ENCODE results near the gene KRT81. TPM values are rescaled to one million over a fixed set of nuclear protein-coding genes. Genes with fewer than 3 reads are reported as not detected.

The KRT81 gene
- total and polyA plus RNA-seq, 2 donors (not counting 1 experiment from before 2014, with no cell fraction given) = not detected

GRCh38 chr12:52312086-52312485, 20.8 kb upstream of the KRT81 start:
- Histone ChIP-seq H3K4me1 (ENCODE audit: control insufficient read depth, extremely low read depth, insufficient read depth, low read length) (no peaks in the 10 kb centered on the region), H3K4me3 (replicated peaks in 1 of 4; ENCODE audit: control extremely low read depth in 1 of 4, insufficient read depth in 1 of 4, low read depth in 3 of 4, low read length in 4 of 4) (no peak overlapping the region), H3K4me2 (ENCODE audit: extremely low read depth, insufficient read depth, low read length) (no peak overlapping the region), H2AFZ (ENCODE audit: low read length) (no peak overlapping the region), H3K9me3 (ENCODE audit: control insufficient read depth, insufficient read depth, low read depth, low read length) (no peaks in the 10 kb centered on the region), H3K36me3 (ENCODE audit: control insufficient read depth, insufficient read depth, low read length) (no peaks in the 10 kb centered on the region), H3K27me3 (ENCODE audit: control insufficient read depth, insufficient read depth, low read length) (peaks cover 56% of the 10 kb centered on the region), H3K27ac (ENCODE audit: insufficient read depth, low read length) (no peak overlapping the region), H3K79me2 (ENCODE audit: control insufficient read depth, insufficient read depth, low read length) (no peaks in the 10 kb centered on the region), H3K9ac (ENCODE audit: insufficient read depth, low read length) (no peak overlapping the region), H4K20me1 (ENCODE audit: control insufficient read depth, extremely low read depth, insufficient read depth, low read length) (no peaks in the 10 kb centered on the region)
- TF ChIP-seq CTCF (conservative IDR thresholded peaks at IDR 0.05 in 1 of 2, IDR thresholded peaks at IDR 0.05 in 1 of 2; ENCODE audit: low read depth in 1 of 2, low read length in 2 of 2) = no peak
- no peak for TF ChIP-seq EZH2 (IDR thresholded peaks at IDR 0.05; ENCODE audit: low read length, missing control alignments)
- DNase-seq (ENCODE audit: low read depth in 2 of 2) = no peak

GRCh38 chr12:52311285-52311648, 19.9 kb upstream of the KRT81 start:
- H3K36me3 ChIP-seq (ENCODE audit: control insufficient read depth, insufficient read depth, low read length) = no peaks in the 10 kb centered on the region
- TF ChIP-seq EZH2 (IDR thresholded peaks at IDR 0.05; ENCODE audit: low read length, missing control alignments) (peak; percentile 33), CTCF (conservative IDR thresholded peaks at IDR 0.05 in 1 of 2, IDR thresholded peaks at IDR 0.05 in 1 of 2; ENCODE audit: low read depth in 1 of 2, low read length in 2 of 2) (no peak)
- no peak for DNase-seq (ENCODE audit: low read depth in 2 of 2)

GRCh38 chr12:52310622-52311284, 19.4 kb upstream of the KRT81 start:
- Histone ChIP-seq H4K20me1 (ENCODE audit: control insufficient read depth, extremely low read depth, insufficient read depth, low read length) (no peaks in the 10 kb centered on the region), H3K79me2 (ENCODE audit: control insufficient read depth, insufficient read depth, low read length) (no peaks in the 10 kb centered on the region), H3K4me1 (ENCODE audit: control insufficient read depth, extremely low read depth, insufficient read depth, low read length) (no peaks in the 10 kb centered on the region), H3K27ac (ENCODE audit: insufficient read depth, low read length) (no peak overlapping the region), H3K9me3 (ENCODE audit: control insufficient read depth, insufficient read depth, low read depth, low read length) (no peaks in the 10 kb centered on the region), H3K9ac (ENCODE audit: insufficient read depth, low read length) (no peak overlapping the region), H3K36me3 (ENCODE audit: control insufficient read depth, insufficient read depth, low read length) (no peaks in the 10 kb centered on the region), H3K4me2 (ENCODE audit: extremely low read depth, insufficient read depth, low read length) (no peak overlapping the region), H3K4me3 (replicated peaks in 1 of 4; ENCODE audit: control extremely low read depth in 1 of 4, insufficient read depth in 1 of 4, low read depth in 3 of 4, low read length in 4 of 4) (no peak overlapping the region), H2AFZ (ENCODE audit: low read length) (no peak overlapping the region), H3K27me3 (ENCODE audit: control insufficient read depth, insufficient read depth, low read length) (peaks cover 61% of the 10 kb centered on the region)
- TF ChIP-seq CTCF (conservative IDR thresholded peaks at IDR 0.05 in 1 of 2, IDR thresholded peaks at IDR 0.05 in 1 of 2; ENCODE audit: low read depth in 1 of 2, low read length in 2 of 2) (no peak), EZH2 (IDR thresholded peaks at IDR 0.05; ENCODE audit: low read length, missing control alignments) (no peak)
- DNase-seq (ENCODE audit: low read depth in 2 of 2) = peak in 1 of 2 donors; percentile 20

More at GRCh38 chr12:52311285-52311648, 19.9 kb upstream of the KRT81 start:
- Histone ChIP-seq H3K4me2 (ENCODE audit: extremely low read depth, insufficient read depth, low read length) (no peak overlapping the region), H3K9me3 (ENCODE audit: control insufficient read depth, insufficient read depth, low read depth, low read length) (no peaks in the 10 kb centered on the region), H4K20me1 (ENCODE audit: control insufficient read depth, extremely low read depth, insufficient read depth, low read length) (no peaks in the 10 kb centered on the region), H3K79me2 (ENCODE audit: control insufficient read depth, insufficient read depth, low read length) (no peaks in the 10 kb centered on the region), H2AFZ (ENCODE audit: low read length) (no peak overlapping the region), H3K27ac (ENCODE audit: insufficient read depth, low read length) (no peak overlapping the region), H3K9ac (ENCODE audit: insufficient read depth, low read length) (no peak overlapping the region), H3K4me1 (ENCODE audit: control insufficient read depth, extremely low read depth, insufficient read depth, low read length) (no peaks in the 10 kb centered on the region), H3K4me3 (replicated peaks in 1 of 4; ENCODE audit: control extremely low read depth in 1 of 4, insufficient read depth in 1 of 4, low read depth in 3 of 4, low read length in 4 of 4) (no peak overlapping the region), H3K27me3 (ENCODE audit: control insufficient read depth, insufficient read depth, low read length) (peaks cover 61% of the 10 kb centered on the region)
